Astrocyte (in vitro differentiated cells and primary cell): ENCODE data around the gene SNW1. TPM values are rescaled to one million over a fixed set of nuclear protein-coding genes. Genes with fewer than 3 reads are reported as not detected.
"Not testable (repeated sequence)": the region's sequence is repeated elsewhere in the genome, so short reads cannot be mapped to it uniquely, and the experiment has no call there.

Experiments used
- DNase-seq: peaks from one replicate; pipeline ENCODE4 v3.0.0-alpha.2; 2010; ENCODE audit warnings: low read depth
- FAIRE-seq: peaks from 2 replicates; lab custom pipeline; 2011; peaks lifted over from hg19 to GRCh38; lab: Jason Lieb, UNC
- H2AFZ ChIP-seq: 2 replicates; pipeline ENCODE4 v1.6.0; 2012; ENCODE audit warnings: low read depth, low read length, inconsistent platforms
- H3K27ac ChIP-seq: 2 replicates; pipeline ENCODE4 v1.5.1; 2011; ENCODE audit warnings: low read depth, low read length, inconsistent platforms
- H3K27me3 ChIP-seq: 2 replicates; pipeline ENCODE4 v1.6.0; 2011; ENCODE audit warnings: low read length, inconsistent platforms; ENCODE audit not compliant: insufficient read depth
- H3K36me3 ChIP-seq: 2 replicates; pipeline ENCODE4 v1.5.1; 2011; ENCODE audit warnings: low read length, inconsistent platforms; ENCODE audit not compliant: insufficient read depth
- H3K4me1 ChIP-seq: 2 replicates; pipeline ENCODE4 v1.5.1; 2011; ENCODE audit warnings: low read length, inconsistent platforms; ENCODE audit not compliant: insufficient read depth
- H3K4me2 ChIP-seq: 2 replicates; pipeline ENCODE4 v1.6.0; 2012; ENCODE audit warnings: low read length, inconsistent platforms
- H3K4me3 ChIP-seq: 2 replicates; pipeline ENCODE4 v1.5.1; 2011; ENCODE audit warnings: low read depth, mild to moderate bottlenecking, low read length, inconsistent platforms; ENCODE audit not compliant: insufficient read depth
- H3K79me2 ChIP-seq: 2 replicates; pipeline ENCODE4 v1.6.0; 2012; ENCODE audit warnings: mild to moderate bottlenecking, low read length, inconsistent platforms; ENCODE audit not compliant: insufficient read depth
- H3K9ac ChIP-seq: 2 replicates; pipeline ENCODE4 v1.6.0; 2012; ENCODE audit warnings: mild to moderate bottlenecking, low read length, inconsistent platforms
- H3K9me3 ChIP-seq: 2 replicates; pipeline ENCODE4 v1.5.1; 2012; ENCODE audit warnings: low read depth, mild to moderate bottlenecking, low read length, inconsistent platforms; ENCODE audit not compliant: insufficient read depth
- H4K20me1 ChIP-seq: 2 replicates; pipeline ENCODE4 v1.6.0; 2012; ENCODE audit warnings: low read length, inconsistent platforms; ENCODE audit not compliant: insufficient read depth
- H3K27ac Mint-ChIP-seq: one replicate; pipeline ENCODE4 v1.8.0; 2021; ENCODE audit warnings: mild to moderate bottlenecking, mixed read lengths; ENCODE audit not compliant: unreplicated experiment
- H3K27me3 Mint-ChIP-seq: one replicate; pipeline ENCODE4 v1.8.0; 2021; ENCODE audit warnings: low read depth, mixed read lengths; ENCODE audit not compliant: unreplicated experiment
- H3K36me3 Mint-ChIP-seq: one replicate; pipeline ENCODE4 v1.8.0; 2021; ENCODE audit warnings: low read depth, mixed read lengths; ENCODE audit not compliant: unreplicated experiment
- H3K4me1 Mint-ChIP-seq: one replicate; pipeline ENCODE4 v1.8.0; 2021; ENCODE audit warnings: low read depth, mixed read lengths; ENCODE audit not compliant: unreplicated experiment
- H3K4me3 Mint-ChIP-seq: one replicate; pipeline ENCODE4 v1.8.0; 2021; ENCODE audit warnings: mild to moderate bottlenecking, moderate library complexity, mixed read lengths; ENCODE audit not compliant: unreplicated experiment
- H3K9me3 Mint-ChIP-seq: one replicate; pipeline ENCODE4 v1.8.0; 2021; ENCODE audit warnings: mild to moderate bottlenecking, mixed read lengths; ENCODE audit not compliant: unreplicated experiment
- CTCF ChIP-seq: IDR thresholded peaks from 2 replicates; pipeline ENCODE4 v1.5.1; 2011; ENCODE audit warnings: low read depth, mild to moderate bottlenecking, inconsistent platforms, low read length, moderate library complexity; ENCODE audit not compliant: insufficient read depth
- EZH2 ChIP-seq: IDR thresholded peaks from 2 replicates; pipeline ENCODE4 v1.6.1; 2012; ENCODE audit warnings: mild to moderate bottlenecking, low read length, inconsistent platforms; ENCODE audit not compliant: insufficient read depth
- total RNA-seq: library from RNA; stranded (reverse); gene quantifications from 2 replicates; pipeline ENCODE4 v1.2.1, GENCODE V29; 2021

Gene SNW1
- total RNA-seq, 1 donor from 2014 or later, result 72.9 TPM

GRCh38 chr14:77794357-77794756, 33.4 kb upstream of the SNW1 start:
- Mint-ChIP-seq H3K36me3 (no peaks in the 10 kb centered on the region), H3K9me3 (no peaks in the 10 kb centered on the region), H3K4me1 (peaks cover 9% of the 10 kb centered on the region), H3K27ac (no peak overlapping the region), H3K27me3 (no peaks in the 10 kb centered on the region), H3K4me3 (no peak overlapping the region)
- no peak overlapping the region for H3K27ac ChIP-seq
- no peaks in the 10 kb centered on the region for H4K20me1 ChIP-seq
- no peaks in the 10 kb centered on the region for H3K4me1 ChIP-seq
- no peak overlapping the region for H3K4me3 ChIP-seq
- no peaks in the 10 kb centered on the region for H3K36me3 ChIP-seq
- no peaks in the 10 kb centered on the region for H3K79me2 ChIP-seq
- peaks cover 2% of the 10 kb centered on the region for H3K27me3 ChIP-seq
- no peak for TF ChIP-seq EZH2
- TF ChIP-seq CTCF, result no peak
- no peak overlapping the region for H3K9ac ChIP-seq
- H3K9me3 ChIP-seq, result no peaks in the 10 kb centered on the region
- no peak for FAIRE-seq
- no peak overlapping the region for H2AFZ ChIP-seq
- no peak overlapping the region for H3K4me2 ChIP-seq
- DNase-seq, result no peak

GRCh38 chr14:77793255-77793654, 32.3 kb upstream of the SNW1 start:
- not testable (repeated sequence) for H3K4me3 ChIP-seq, H3K4me2 ChIP-seq, H3K27ac Mint-ChIP-seq, H3K36me3 Mint-ChIP-seq, FAIRE-seq, H3K27me3 Mint-ChIP-seq, H3K4me3 Mint-ChIP-seq, H3K36me3 ChIP-seq, H3K9me3 Mint-ChIP-seq, H2AFZ ChIP-seq, H3K9ac ChIP-seq, H3K27me3 ChIP-seq, H3K4me1 Mint-ChIP-seq, H3K4me1 ChIP-seq, DNase-seq, H3K79me2 ChIP-seq, H3K27ac ChIP-seq, H3K9me3 ChIP-seq, H4K20me1 ChIP-seq

- Histone ChIP-seq H3K4me3 (no peak overlapping the region), H4K20me1 (no peaks in the 10 kb centered on the region), H3K9me3 (no peaks in the 10 kb centered on the region), H3K4me2 (no peak overlapping the region), H3K79me2 (no peaks in the 10 kb centered on the region), H3K27ac (no peak overlapping the region), H3K9ac (no peak overlapping the region), H3K4me1 (no peaks in the 10 kb centered on the region), H3K27me3 (peaks cover 2% of the 10 kb centered on the region), H3K36me3 (no peaks in the 10 kb centered on the region), H2AFZ (no peak overlapping the region)
- Mint-ChIP-seq H3K4me3 (no peak overlapping the region), H3K27ac (no peak overlapping the region), H3K4me1 (peaks cover 6% of the 10 kb centered on the region), H3K9me3 (no peaks in the 10 kb centered on the region), H3K27me3 (no peaks in the 10 kb centered on the region), H3K36me3 (no peaks in the 10 kb centered on the region)
- FAIRE-seq (no peak), DNase-seq (no peak)
- TF ChIP-seq CTCF (no peak), EZH2 (no peak)
Observed at GRCh38 chr14:77791225-77791600, 30.3 kb upstream of the SNW1 start.
